ENCODE measurements around the gene ZNF579.

GRCh38 chr19:55529636-55530234, 50.9 kb downstream of the ZNF579 start:
- no peak for TF ChIP-seq REST (IDR thresholded peaks at IDR 0.05; ENCODE audit: insufficient read depth in 1 of 2, low read depth in 2 of 2, low read length in 2 of 2)
- no peak for TF ChIP-seq POLR2AphosphoS5 (IDR thresholded peaks at IDR 0.05; ENCODE audit: low read depth, low read length)

Data from PFSK-1 (cell line).